ENCODE data around the gene SIGLEC9.

DNA sequence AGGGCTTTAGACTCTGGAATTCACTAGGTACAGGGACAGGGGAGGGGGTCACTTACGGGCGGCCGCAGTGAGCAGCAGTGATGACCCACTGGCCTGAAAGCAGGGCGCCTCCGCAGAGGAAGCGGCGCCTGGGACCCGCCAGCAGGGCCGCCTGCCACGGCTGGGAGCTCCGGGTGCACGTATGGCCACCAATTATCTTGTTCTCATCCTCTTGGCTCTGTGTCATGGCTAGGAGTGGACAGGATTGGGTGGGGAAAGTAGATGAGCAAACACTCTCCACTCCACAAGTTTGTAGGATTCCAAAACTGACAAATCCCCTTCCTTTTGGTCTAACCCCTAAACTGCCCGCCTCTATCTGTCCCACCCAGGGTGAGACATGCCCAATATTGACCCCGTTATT, 43.2 kb upstream of the SIGLEC9 start:
- no peak for TF ChIP-seq ZNF274 (IDR thresholded peaks at IDR 0.05; ENCODE audit: low read depth, low read length)
- no peak for TF ChIP-seq SUZ12 (IDR thresholded peaks at IDR 0.05; ENCODE audit: extremely low read depth, insufficient read depth, insufficient read length)
- no peak for TF ChIP-seq YY1 (IDR thresholded peaks at IDR 0.05; ENCODE audit: insufficient read depth, insufficient read length)
